Transverse colon (tissue), 4 donors: ENCODE measurements around the gene CCL1.
"Not testable (repeated sequence)": the region's sequence is repeated elsewhere in the genome, so short reads cannot be mapped to it uniquely, and the experiment has no call there.

Experiments used
- EP300 ChIP-seq: sonication (generic); formaldehyde crosslinking; IDR thresholded peaks from one replicate; pipeline ENCODE4 v1.6.1; 2017; ENCODE audit warnings: antibody characterized with exemption, low read depth
- POLR2A ChIP-seq: fragments of 450-650 bp; IDR thresholded peaks from one replicate; pipeline ENCODE4 v1.6.1; 2016; ENCODE audit warnings: antibody characterized with exemption, mild to moderate bottlenecking, moderate library complexity
- POLR2AphosphoS5 ChIP-seq, 3 donors: sonication (generic); formaldehyde crosslinking; IDR thresholded peaks; one replicate each; pipeline ENCODE4 v1.6.1; 2016; ENCODE audit warnings: antibody characterized with exemption in 3 of 3
- TF ChIP-seq, protein P1 (sequence below), 5 experiments: fragments of 200-600 bp in 3 of 5; fragments of 450-650 bp in 2 of 5; sonication (generic) in 3 of 5; IDR thresholded peaks; 1 replicate in 2 of 5; 2 replicates in 3 of 5; pipeline ENCODE4 v1.5.1; 2016 to 2017; ENCODE audit warnings: antibody characterized with exemption in 5 of 5, inconsistent platforms in 3 of 5, mild to moderate bottlenecking in 2 of 5, moderate library complexity in 1 of 5

DNA sequence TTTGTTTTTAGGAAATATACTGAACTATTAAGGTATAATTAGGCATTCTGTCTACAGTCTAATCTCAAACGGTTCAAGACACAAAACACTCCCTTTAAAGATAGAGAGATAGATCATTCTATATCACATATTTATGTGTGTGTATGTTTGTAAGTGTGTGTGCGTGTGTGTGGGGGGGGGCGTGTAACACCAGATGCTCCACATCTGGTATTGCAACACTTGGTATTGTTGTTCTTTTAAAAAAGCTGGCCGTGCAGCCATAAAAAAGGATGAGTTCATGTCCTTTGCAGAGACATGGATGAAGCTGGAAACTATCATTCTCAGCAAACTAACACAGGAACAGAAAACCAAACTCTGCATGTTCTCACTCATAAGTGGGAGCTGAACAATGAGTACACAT is 35.5 kb downstream of the CCL1 start:
- TF ChIP-seq, protein P1, sequence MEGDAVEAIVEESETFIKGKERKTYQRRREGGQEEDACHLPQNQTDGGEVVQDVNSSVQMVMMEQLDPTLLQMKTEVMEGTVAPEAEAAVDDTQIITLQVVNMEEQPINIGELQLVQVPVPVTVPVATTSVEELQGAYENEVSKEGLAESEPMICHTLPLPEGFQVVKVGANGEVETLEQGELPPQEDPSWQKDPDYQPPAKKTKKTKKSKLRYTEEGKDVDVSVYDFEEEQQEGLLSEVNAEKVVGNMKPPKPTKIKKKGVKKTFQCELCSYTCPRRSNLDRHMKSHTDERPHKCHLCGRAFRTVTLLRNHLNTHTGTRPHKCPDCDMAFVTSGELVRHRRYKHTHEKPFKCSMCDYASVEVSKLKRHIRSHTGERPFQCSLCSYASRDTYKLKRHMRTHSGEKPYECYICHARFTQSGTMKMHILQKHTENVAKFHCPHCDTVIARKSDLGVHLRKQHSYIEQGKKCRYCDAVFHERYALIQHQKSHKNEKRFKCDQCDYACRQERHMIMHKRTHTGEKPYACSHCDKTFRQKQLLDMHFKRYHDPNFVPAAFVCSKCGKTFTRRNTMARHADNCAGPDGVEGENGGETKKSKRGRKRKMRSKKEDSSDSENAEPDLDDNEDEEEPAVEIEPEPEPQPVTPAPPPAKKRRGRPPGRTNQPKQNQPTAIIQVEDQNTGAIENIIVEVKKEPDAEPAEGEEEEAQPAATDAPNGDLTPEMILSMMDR (IDR thresholded peaks at IDR 0.05) = not testable (repeated sequence)
- TF ChIP-seq POLR2AphosphoS5 (IDR thresholded peaks at IDR 0.05) = peak in 2 of 3 donors; percentile 37 to 58
- TF ChIP-seq POLR2A, EP300: not testable (repeated sequence)
